Subcutaneous adipose tissue (tissue), 4 donors: Measurements from ENCODE around the gene PCYT1A. TPM values are rescaled to one million over a fixed set of nuclear protein-coding genes. Genes with fewer than 3 reads are reported as not detected.

Experiments used
- CTCF ChIP-seq: fragments of 450-650 bp; IDR thresholded peaks from one replicate; pipeline ENCODE4 v1.5.1; 2016; ENCODE audit warnings: low read depth, mild to moderate bottlenecking, control low read depth, antibody characterized with exemption, moderate library complexity
- total RNA-seq, 4 donors: library from RNA; depleted of rRNA; stranded (reverse); fragments of >200 nt; gene quantifications; one replicate each; pipeline ENCODE4 v1.1.0, GENCODE V29; 2016

Gene PCYT1A
- total RNA-seq, 4 donors from 2014 or later = 108 to 153 (median 123) TPM

- TF ChIP-seq CTCF = no peak
These were observed 26.7 kb downstream of the PCYT1A start for GRCh38 chr3:196260784-196261183.

GRCh38 chr3:196255776-196256175, 31.8 kb downstream of the PCYT1A start:
- no peak for TF ChIP-seq CTCF

DNA sequence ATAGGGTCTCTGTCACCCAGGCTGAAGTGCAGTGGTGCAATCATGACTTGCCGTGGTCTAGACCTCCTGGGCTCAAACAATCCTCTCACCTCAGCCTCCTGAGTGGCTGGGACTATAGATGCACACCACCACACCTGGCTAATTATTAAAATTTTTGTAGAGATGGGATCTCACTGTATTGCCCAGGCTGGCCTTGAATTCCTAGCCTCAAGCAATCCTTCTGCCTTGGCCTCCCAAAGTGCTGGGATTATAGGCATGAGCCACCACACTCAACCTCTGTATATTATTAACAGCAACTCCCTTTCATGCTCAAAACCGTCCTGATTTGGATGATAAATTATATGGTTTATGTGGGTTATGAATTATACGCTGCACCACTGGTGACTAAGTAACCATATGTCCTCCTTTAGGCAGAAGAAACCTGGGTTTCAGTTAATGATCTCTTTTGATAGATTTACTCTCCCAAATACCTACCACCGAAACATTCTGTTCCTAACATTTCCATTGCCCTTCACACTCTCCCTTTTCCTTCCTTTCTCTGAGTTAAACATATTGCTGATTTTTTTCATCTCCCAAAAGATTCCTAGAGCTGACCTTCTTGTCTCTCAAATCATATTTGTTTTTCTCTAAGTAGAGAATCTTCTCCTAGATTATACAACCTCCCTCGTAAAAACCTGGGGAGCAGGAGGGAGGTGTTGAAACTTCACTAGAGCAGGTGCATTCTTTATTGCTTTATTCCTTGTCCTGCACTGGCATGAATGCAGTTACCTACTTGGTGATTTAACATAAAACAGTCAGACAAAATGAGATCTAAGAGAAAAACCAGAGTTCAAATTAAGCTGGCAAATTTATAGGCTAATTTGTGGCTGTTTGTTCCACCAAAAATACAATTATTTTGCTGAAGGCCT, 32.9 kb downstream of the PCYT1A start:
- TF ChIP-seq CTCF = no peak

DNA sequence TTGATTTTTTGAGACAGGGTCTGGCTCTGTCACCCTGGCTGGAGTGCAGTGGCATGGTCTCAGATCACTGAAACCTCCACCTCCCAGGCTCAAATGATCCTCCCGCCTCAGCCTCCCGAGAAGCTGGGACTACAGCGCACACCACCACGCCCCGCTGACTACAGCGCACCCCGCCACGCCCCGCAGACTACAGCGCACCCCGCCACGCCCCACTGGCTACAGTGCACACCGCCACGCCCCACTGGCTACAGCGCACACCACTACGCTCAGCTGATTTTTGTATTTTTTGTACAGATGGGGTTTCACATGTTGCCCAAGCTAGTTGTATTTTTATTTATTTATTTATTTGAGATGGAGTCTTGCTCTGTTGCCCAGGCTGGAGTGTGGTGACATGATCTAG, 35.6 kb downstream of the PCYT1A start:
- no peak for TF ChIP-seq CTCF

- no peak for TF ChIP-seq CTCF
These were observed 40.8 kb downstream of the PCYT1A start for GRCh38 chr3:196246612-196247308.

- no peak for TF ChIP-seq CTCF
These were observed 45.8 kb downstream of the PCYT1A start for GRCh38 chr3:196241704-196242103.

GRCh38 chr3:196240424-196240823, 47.1 kb downstream of the PCYT1A start:
- TF ChIP-seq CTCF = no peak
